Stomach (tissue), 9 donors: ENCODE results near the gene ATAD2B. TPM values are rescaled to one million over a fixed set of nuclear protein-coding genes. Genes with fewer than 3 reads are reported as not detected.

Experiments
- DNase-seq, 2 donors: peaks; one replicate each; pipeline versions ENCODE4 v3.0.0 to v3.0.0-alpha.2; 2013 to 2019
- H3K27ac ChIP-seq, 5 donors: fragments of 200-600 bp in 4 of 5; sonication (generic) in 4 of 5; one replicate each; pipeline ENCODE4 v1.5.1; 2013 to 2019; ENCODE audit warnings: mild to moderate bottlenecking in 1 of 5, moderate library complexity in 1 of 5
- H3K27me3 ChIP-seq, 3 donors: fragments of 200-600 bp; sonication (generic); one replicate each; pipeline ENCODE4 v1.5.1; 2017 to 2019; ENCODE audit warnings: mixed run types in 1 of 3
- H3K36me3 ChIP-seq, 4 donors: fragments of 200-600 bp; sonication (generic); 1 replicate in 3 of 4; 2 replicates in 1 of 4; pipeline ENCODE4 v1.5.1; 2016 to 2019
- H3K4me1 ChIP-seq, 4 donors: fragments of 200-600 bp; sonication (generic); one replicate each; pipeline ENCODE4 v1.5.1; 2016 to 2019
- H3K4me3 ChIP-seq, 4 donors: fragments of 200-600 bp; sonication (generic) in 3 of 4; one replicate each; pipeline ENCODE4 v1.5.1; 2016 to 2019; ENCODE audit warnings: mild to moderate bottlenecking in 1 of 4
- H3K9me3 ChIP-seq, 4 donors: fragments of 200-600 bp; sonication (generic); one replicate each; pipeline ENCODE4 v1.5.1; 2016 to 2019
- CTCF ChIP-seq, 7 experiments: fragments of 450-650 bp in 4 of 7; fragments of 200-600 bp in 3 of 7; sonication (generic) in 3 of 7; IDR thresholded peaks; one replicate each; pipeline ENCODE4 v1.5.1; 2016 to 2019; ENCODE audit warnings: antibody characterized with exemption in 7 of 7, control low read depth in 2 of 7, mild to moderate bottlenecking in 1 of 7
- EP300 ChIP-seq: sonication (generic); formaldehyde crosslinking; IDR thresholded peaks from one replicate; pipeline ENCODE4 v1.6.1; 2017; ENCODE audit warnings: antibody characterized with exemption
- POLR2A ChIP-seq, 4 donors: fragments of 450-650 bp; IDR thresholded peaks; one replicate each; pipeline ENCODE4 v1.6.1; 2016; ENCODE audit warnings: antibody characterized with exemption in 4 of 4, control low read depth in 2 of 4, mild to moderate bottlenecking in 1 of 4, moderate library complexity in 1 of 4
- POLR2AphosphoS5 ChIP-seq, 3 donors: sonication (generic); formaldehyde crosslinking; IDR thresholded peaks; one replicate each; pipeline ENCODE4 v1.6.1; 2016; ENCODE audit warnings: antibody characterized with exemption in 3 of 3
- WGBS, 5 donors: extraction: QIAGEN DNeasy Blood & Tissue Kit in 3 of 5; methylation state at CpG; one replicate each; pipeline versions ENCODE4 v1.1.5 to v1.1.7; 2013 to 2018; 5-methylcytosine and 5-hydroxymethylcytosine counted together
- intact Hi-C: fragments of 100-400 bp; cut with DNase I; formaldehyde crosslinking; loops from one replicate; pipeline ENCODE4 v1.15.1; 2023; ENCODE audit warnings: low total_unique reads
- polyA plus RNA-seq, 3 donors: library from polyadenylated mRNA; stranded (reverse); fragments of 200-250 nt; gene quantifications; one replicate each; pipeline ENCODE4 v1.2.3, GENCODE V29; 2013
- total RNA-seq, 5 donors: library from RNA; depleted of rRNA; stranded (reverse); fragments of >200 nt; gene quantifications; one replicate each; pipeline versions ENCODE4 v1.1.0 to v1.2.3, GENCODE V29; 2014 to 2016
- donor health status: healthy with polysubstance abuse.
- donor health status: Bipolar disorder and iron deficiency.
- donor health status: healthy.

ATAD2B gene
- total and polyA plus RNA-seq, 8 donors = 2.0 to 67.0 (median 17.2) TPM

- Histone ChIP-seq H3K9me3 (no peaks in the 10 kb centered on the region), H3K36me3 (peaks cover 13 to 91% (median 83%) of the 10 kb centered on the region in 4 donors), H3K27ac (no peak overlapping the region), H3K4me1 (no peaks in the 10 kb centered on the region), H3K27me3 (no peaks in the 10 kb centered on the region), H3K4me3 (no peak overlapping the region)
- WGBS, 5 donors = 92 to 94% (median 93%) methylated on average over 8 of the region's 8 CpGs
- no peak for TF ChIP-seq CTCF (IDR thresholded peaks at IDR 0.05)
- intact Hi-C loops = no loop called here
- DNase-seq = no peak
These were observed 64.1 kb downstream of the ATAD2B start for GRCh38 chr2:23862716-23863426.

GRCh38 chr2:23861952-23862351 lies 65.0 kb downstream of the ATAD2B start:
- intact Hi-C loops = no loop called here
- Histone ChIP-seq H3K36me3 (peaks cover 7 to 90% (median 83%) of the 10 kb centered on the region in 4 donors), H3K4me1 (no peaks in the 10 kb centered on the region), H3K9me3 (no peaks in the 10 kb centered on the region), H3K27ac (no peak overlapping the region), H3K4me3 (no peak overlapping the region), H3K27me3 (no peaks in the 10 kb centered on the region)
- no peak for DNase-seq
- 95 to 97% (median 97%) methylated on average over 4 of the region's 4 CpGs for WGBS, 5 donors
- TF ChIP-seq CTCF (IDR thresholded peaks at IDR 0.05) (no peak), EP300 (no peak), POLR2A (IDR thresholded peaks at IDR 0.05) (no peak), POLR2AphosphoS5 (IDR thresholded peaks at IDR 0.05) (no peak)

GRCh38 chr2:23859983-23860382 lies 66.9 kb downstream of the ATAD2B start:
- no peaks in the 10 kb centered on the region for H3K9me3 ChIP-seq
- no peak for DNase-seq
- no peak overlapping the region for H3K4me3 ChIP-seq
- TF ChIP-seq CTCF (IDR thresholded peaks at IDR 0.05) (no peak), POLR2A (IDR thresholded peaks at IDR 0.05) (no peak), EP300 (no peak), POLR2AphosphoS5 (IDR thresholded peaks at IDR 0.05) (no peak)
- intact Hi-C loops = no loop called here
- no peaks in the 10 kb centered on the region for H3K4me1 ChIP-seq
- peaks cover 11 to 89% (median 84%) of the 10 kb centered on the region in 4 donors for H3K36me3 ChIP-seq
- 78 to 93% (median 88%) methylated on average over 2 of the region's 2 CpGs for whole genome bisulfite sequencing, 5 donors
- H3K27ac ChIP-seq = no peak overlapping the region
- H3K27me3 ChIP-seq = no peaks in the 10 kb centered on the region

- H3K27me3 ChIP-seq = no peaks in the 10 kb centered on the region
- intact Hi-C loops = no loop called here
- H3K36me3 ChIP-seq = peaks cover 11 to 83% (median 83%) of the 10 kb centered on the region in 4 donors
- DNase-seq = no peak
- WGBS, 5 donors = 76 to 85% (median 82%) methylated on average over 2 of the region's 2 CpGs
- H3K9me3 ChIP-seq = no peaks in the 10 kb centered on the region
- no peak overlapping the region for H3K4me3 ChIP-seq
- H3K27ac ChIP-seq = no peak overlapping the region
- H3K4me1 ChIP-seq = no peaks in the 10 kb centered on the region
- no peak for TF ChIP-seq POLR2A (IDR thresholded peaks at IDR 0.05)
- no peak for TF ChIP-seq EP300
- no peak for TF ChIP-seq CTCF (IDR thresholded peaks at IDR 0.05)
- no peak for TF ChIP-seq POLR2AphosphoS5 (IDR thresholded peaks at IDR 0.05)
These were observed 67.7 kb downstream of the ATAD2B start for GRCh38 chr2:23859234-23859633.
